ENCODE results near the gene BOLL. TPM values are rescaled to one million over a fixed set of nuclear protein-coding genes. Genes with fewer than 3 reads are reported as not detected.

Gene BOLL
- total and polyA plus RNA-seq, 2 experiments from 2014 or later: 2.0 TPM; not detected in 1

GRCh38 chr2:197810016-197810415 lies 24.9 kb upstream of the BOLL start:
- Histone ChIP-seq H3K27ac (ENCODE audit: low read depth) (no peak overlapping the region), H3K4me1 (ENCODE audit: insufficient read depth) (peaks cover 7% of the 10 kb centered on the region; the same call in 1 of the 2 replicates), H3K9me2 (ENCODE audit: insufficient read depth) (no peaks in the 10 kb centered on the region), H3K4me2 (no peak overlapping the region), H3K27me3 (ENCODE audit: insufficient read depth) (peaks cover 34% of the 10 kb centered on the region), H3F3A (replicated peaks; ENCODE audit: low read depth) (no peaks in the 10 kb centered on the region; the same call in 1 of the 2 replicates), H4K20me1 (replicated peaks; ENCODE audit: insufficient read depth) (no peaks in the 10 kb centered on the region), H3K4me3 (no peak overlapping the region), H3K79me2 (replicated peaks; ENCODE audit: insufficient read depth) (no peaks in the 10 kb centered on the region), H3K36me3 (ENCODE audit: insufficient read depth) (no peaks in the 10 kb centered on the region; the same call in 1 of the 2 replicates), H2AFZ (no peak overlapping the region; the same call in 1 of the 2 replicates)
- H3K9me3 Mint-ChIP-seq: no peaks in the 10 kb centered on the region
- H3K4me3 Mint-ChIP-seq: no peak overlapping the region
- DNase-seq (ENCODE audit: low spot score): no peak
- H3K4me1 Mint-ChIP-seq: peaks cover 9% of the 10 kb centered on the region
- H3K27me3 Mint-ChIP-seq (ENCODE audit: insufficient read depth, low read depth, poor library complexity): peaks cover 13% of the 10 kb centered on the region
- no peak for ATAC-seq
- no peak overlapping the region for H3K27ac Mint-ChIP-seq
- TF ChIP-seq POLR2AphosphoS5 (IDR thresholded peaks at IDR 0.05; ENCODE audit: low read depth) (no peak), EZH2 (IDR thresholded peaks at IDR 0.05; ENCODE audit: low read depth, unreplicated experiment) (no peak), ZNF114 (CRISPR knock-in tag; IDR thresholded peaks at IDR 0.05) (no peak), ZNF331 (CRISPR knock-in tag; IDR thresholded peaks at IDR 0.05; ENCODE audit: low read depth) (no peak), STAT1 (IDR thresholded peaks at IDR 0.05; ENCODE audit: unreplicated experiment) (no peak), CREB1 (CRISPR knock-in tag; IDR thresholded peaks at IDR 0.05; ENCODE audit: low read depth) (no peak), NANOG (IDR thresholded peaks at IDR 0.05; ENCODE audit: borderline replicate concordance) (no peak), EZH2phosphoT487 (IDR thresholded peaks at IDR 0.05; ENCODE audit: unreplicated experiment) (no peak), ZNF462 (CRISPR knock-in tag; IDR thresholded peaks at IDR 0.05) (no peak), JUNB (IDR thresholded peaks at IDR 0.05; ENCODE audit: unreplicated experiment) (no peak)
- TF ChIP-seq, protein P1, sequence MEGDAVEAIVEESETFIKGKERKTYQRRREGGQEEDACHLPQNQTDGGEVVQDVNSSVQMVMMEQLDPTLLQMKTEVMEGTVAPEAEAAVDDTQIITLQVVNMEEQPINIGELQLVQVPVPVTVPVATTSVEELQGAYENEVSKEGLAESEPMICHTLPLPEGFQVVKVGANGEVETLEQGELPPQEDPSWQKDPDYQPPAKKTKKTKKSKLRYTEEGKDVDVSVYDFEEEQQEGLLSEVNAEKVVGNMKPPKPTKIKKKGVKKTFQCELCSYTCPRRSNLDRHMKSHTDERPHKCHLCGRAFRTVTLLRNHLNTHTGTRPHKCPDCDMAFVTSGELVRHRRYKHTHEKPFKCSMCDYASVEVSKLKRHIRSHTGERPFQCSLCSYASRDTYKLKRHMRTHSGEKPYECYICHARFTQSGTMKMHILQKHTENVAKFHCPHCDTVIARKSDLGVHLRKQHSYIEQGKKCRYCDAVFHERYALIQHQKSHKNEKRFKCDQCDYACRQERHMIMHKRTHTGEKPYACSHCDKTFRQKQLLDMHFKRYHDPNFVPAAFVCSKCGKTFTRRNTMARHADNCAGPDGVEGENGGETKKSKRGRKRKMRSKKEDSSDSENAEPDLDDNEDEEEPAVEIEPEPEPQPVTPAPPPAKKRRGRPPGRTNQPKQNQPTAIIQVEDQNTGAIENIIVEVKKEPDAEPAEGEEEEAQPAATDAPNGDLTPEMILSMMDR (conservative IDR thresholded peaks at IDR 0.05; ENCODE audit: low read depth in 2 of 2): no peak
- TF ChIP-seq, protein P2, sequence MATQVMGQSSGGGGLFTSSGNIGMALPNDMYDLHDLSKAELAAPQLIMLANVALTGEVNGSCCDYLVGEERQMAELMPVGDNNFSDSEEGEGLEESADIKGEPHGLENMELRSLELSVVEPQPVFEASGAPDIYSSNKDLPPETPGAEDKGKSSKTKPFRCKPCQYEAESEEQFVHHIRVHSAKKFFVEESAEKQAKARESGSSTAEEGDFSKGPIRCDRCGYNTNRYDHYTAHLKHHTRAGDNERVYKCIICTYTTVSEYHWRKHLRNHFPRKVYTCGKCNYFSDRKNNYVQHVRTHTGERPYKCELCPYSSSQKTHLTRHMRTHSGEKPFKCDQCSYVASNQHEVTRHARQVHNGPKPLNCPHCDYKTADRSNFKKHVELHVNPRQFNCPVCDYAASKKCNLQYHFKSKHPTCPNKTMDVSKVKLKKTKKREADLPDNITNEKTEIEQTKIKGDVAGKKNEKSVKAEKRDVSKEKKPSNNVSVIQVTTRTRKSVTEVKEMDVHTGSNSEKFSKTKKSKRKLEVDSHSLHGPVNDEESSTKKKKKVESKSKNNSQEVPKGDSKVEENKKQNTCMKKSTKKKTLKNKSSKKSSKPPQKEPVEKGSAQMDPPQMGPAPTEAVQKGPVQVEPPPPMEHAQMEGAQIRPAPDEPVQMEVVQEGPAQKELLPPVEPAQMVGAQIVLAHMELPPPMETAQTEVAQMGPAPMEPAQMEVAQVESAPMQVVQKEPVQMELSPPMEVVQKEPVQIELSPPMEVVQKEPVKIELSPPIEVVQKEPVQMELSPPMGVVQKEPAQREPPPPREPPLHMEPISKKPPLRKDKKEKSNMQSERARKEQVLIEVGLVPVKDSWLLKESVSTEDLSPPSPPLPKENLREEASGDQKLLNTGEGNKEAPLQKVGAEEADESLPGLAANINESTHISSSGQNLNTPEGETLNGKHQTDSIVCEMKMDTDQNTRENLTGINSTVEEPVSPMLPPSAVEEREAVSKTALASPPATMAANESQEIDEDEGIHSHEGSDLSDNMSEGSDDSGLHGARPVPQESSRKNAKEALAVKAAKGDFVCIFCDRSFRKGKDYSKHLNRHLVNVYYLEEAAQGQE (IDR thresholded peaks at IDR 0.05; ENCODE audit: unreplicated experiment): no peak
- TF ChIP-seq, protein P3, sequence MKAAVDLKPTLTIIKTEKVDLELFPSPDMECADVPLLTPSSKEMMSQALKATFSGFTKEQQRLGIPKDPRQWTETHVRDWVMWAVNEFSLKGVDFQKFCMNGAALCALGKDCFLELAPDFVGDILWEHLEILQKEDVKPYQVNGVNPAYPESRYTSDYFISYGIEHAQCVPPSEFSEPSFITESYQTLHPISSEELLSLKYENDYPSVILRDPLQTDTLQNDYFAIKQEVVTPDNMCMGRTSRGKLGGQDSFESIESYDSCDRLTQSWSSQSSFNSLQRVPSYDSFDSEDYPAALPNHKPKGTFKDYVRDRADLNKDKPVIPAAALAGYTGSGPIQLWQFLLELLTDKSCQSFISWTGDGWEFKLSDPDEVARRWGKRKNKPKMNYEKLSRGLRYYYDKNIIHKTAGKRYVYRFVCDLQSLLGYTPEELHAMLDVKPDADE (IDR thresholded peaks at IDR 0.05): no peak
- H3K36me3 Mint-ChIP-seq (ENCODE audit: low read depth): no peaks in the 10 kb centered on the region
